ENCODE data around the gene MINDY2.

DNA sequence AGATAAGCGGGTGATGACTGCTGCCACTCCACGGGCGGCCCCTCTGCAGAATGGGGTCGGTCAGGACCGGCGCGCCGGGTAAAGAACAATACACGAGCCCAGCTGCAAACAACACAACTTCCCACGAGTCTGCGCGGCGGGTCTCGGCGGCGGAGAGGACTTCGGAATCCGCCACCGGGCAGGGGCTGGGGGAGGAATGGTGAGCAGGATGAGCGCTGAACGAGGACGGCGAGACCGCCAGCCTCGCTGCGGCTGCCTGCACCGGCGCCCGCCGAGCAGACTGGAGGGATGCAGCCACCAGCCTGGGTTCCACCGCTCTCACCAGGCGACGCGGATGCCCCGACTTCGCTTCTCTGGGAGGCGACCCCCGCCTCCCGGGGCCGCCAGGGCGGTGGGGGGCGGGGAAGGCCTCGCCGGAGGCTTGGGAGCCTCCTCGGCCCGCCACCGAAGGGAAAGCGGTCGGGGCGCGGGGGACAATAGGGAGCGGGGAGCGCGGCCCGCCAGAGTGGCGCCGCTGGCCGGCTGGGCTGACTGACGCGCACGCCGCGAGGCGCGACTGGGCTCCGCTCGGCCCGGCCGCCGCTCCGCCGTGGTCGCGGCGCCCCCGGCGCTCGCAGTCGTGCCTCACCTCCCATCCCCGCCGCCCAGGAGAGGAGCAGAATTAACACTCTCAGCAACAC is 22.1 kb upstream of the MINDY2 start:
- TF ChIP-seq POLR2AphosphoS5 (IDR thresholded peaks at IDR 0.05; ENCODE audit: borderline replicate concordance, low read depth, low read length), result no peak
- no peak for TF ChIP-seq EZH2 (IDR thresholded peaks at IDR 0.05)
